ENCODE data around the gene NCSTN. TPM values are rescaled to one million over a fixed set of nuclear protein-coding genes. Genes with fewer than 3 reads are reported as not detected.
A peak's percentile ranks its signal among the peaks of the same experiment; 100 is the strongest.

Gene NCSTN
- total RNA-seq, 2 experiments from 2014 or later: 44.8 to 55.5 TPM

DNA sequence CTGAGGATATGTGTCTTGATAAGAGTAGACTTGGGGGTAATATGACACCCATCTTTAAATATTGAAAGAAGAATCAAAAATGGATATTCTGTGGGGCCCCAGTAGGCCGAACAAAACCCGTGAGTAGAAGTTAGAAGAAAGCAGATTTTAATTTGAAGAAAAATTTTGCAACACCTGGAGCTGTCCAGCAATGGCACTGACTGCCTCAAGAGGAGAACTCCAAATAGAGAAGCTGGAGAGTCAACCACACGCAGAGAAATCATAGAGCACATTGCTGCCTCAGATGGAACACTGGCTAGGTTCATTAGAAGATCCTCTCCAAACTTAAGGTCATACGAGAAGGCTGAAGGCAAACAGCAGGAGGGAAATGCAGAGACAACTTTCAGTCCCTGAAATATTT lies 30.5 kb downstream of the NCSTN start:
- Histone ChIP-seq H3K9me2 (ENCODE audit: insufficient read depth, low read length) (no peaks in the 10 kb centered on the region), H3K4me3 (ENCODE audit: low read depth, low read length, poor library complexity, severe bottlenecking) (no peak overlapping the region), H3K79me2 (ENCODE audit: insufficient read depth, low read depth, low read length) (no peaks in the 10 kb centered on the region), H3K36me3 (ENCODE audit: insufficient read depth, low read length) (no peaks in the 10 kb centered on the region), H3K4me1 (ENCODE audit: insufficient read depth, low read length, poor library complexity, severe bottlenecking) (peaks cover 21% of the 10 kb centered on the region), H4K20me1 (ENCODE audit: insufficient read depth, low read length) (no peaks in the 10 kb centered on the region), H3K4me2 (ENCODE audit: low read length) (no peak overlapping the region), H3K9me3 (ENCODE audit: low read length) (no peaks in the 10 kb centered on the region), H3K27ac (ENCODE audit: low read depth, low read length, poor library complexity, severe bottlenecking) (no peak overlapping the region), H2AFZ (ENCODE audit: low read length) (no peak overlapping the region)
- intact Hi-C loops (cut with micrococcal nuclease; ENCODE audit: unreplicated experiment): no loop called here
- CTCF ChIA-PET (ENCODE audit: unreplicated experiment): no interaction called here
- no TSS peak for BruUV-seq (replicated peaks)
- DNase-seq (ENCODE audit: low spot score): no peak
- POLR2A ChIA-PET: no interaction called here
- TF ChIP-seq EZH2phosphoT487 (IDR thresholded peaks at IDR 0.05; ENCODE audit: borderline replicate concordance, low read depth, low read length): no peak
- TF ChIP-seq, protein P1, sequence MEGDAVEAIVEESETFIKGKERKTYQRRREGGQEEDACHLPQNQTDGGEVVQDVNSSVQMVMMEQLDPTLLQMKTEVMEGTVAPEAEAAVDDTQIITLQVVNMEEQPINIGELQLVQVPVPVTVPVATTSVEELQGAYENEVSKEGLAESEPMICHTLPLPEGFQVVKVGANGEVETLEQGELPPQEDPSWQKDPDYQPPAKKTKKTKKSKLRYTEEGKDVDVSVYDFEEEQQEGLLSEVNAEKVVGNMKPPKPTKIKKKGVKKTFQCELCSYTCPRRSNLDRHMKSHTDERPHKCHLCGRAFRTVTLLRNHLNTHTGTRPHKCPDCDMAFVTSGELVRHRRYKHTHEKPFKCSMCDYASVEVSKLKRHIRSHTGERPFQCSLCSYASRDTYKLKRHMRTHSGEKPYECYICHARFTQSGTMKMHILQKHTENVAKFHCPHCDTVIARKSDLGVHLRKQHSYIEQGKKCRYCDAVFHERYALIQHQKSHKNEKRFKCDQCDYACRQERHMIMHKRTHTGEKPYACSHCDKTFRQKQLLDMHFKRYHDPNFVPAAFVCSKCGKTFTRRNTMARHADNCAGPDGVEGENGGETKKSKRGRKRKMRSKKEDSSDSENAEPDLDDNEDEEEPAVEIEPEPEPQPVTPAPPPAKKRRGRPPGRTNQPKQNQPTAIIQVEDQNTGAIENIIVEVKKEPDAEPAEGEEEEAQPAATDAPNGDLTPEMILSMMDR (conservative IDR thresholded peaks at IDR 0.05; ENCODE audit: low read length): no peak

DNA sequence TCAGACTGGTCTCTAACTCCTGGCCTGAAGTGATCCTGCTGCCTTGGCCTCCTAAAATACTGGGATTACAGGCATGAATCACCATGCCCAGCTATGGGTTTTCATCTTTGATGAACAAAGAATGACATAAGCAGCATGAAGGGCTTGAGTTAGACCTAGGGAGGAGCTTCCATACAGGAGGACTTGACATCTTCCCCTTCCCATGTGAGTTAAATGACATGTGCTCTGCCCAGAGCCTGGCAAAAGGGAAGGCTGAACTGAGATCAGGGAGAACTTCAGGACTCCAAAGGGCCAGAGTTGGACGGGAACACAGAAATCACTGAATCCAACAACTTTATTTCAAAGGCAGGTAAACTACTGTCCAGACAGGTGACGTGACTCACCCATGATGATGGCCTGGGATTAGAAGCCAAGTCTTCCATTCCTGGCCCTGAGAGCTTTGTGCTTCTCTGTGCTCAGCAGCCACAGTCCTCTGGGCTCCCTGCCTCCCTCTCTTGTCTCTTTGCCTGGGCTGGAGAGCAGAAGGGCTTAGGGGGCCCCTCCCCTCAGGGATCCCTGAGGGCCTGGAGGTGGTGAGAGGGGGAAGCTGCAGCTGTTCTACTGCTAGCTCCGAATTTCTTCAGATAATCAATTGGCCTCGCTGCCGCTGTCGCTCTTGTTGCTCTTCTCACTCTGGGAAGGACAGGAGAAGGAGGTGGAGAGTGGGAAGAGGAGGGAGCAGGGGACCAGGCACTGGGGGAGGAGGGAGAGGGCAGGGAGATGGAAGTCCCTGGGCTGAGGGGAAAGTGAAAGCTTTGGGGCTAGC lies 31.3 kb downstream of the NCSTN start:
- H3K4me1 ChIP-seq (ENCODE audit: insufficient read depth, low read length, poor library complexity, severe bottlenecking): peaks cover 21% of the 10 kb centered on the region
- no peaks in the 10 kb centered on the region for H4K20me1 ChIP-seq (ENCODE audit: insufficient read depth, low read length)
- peak; percentile 16 for DNase-seq (ENCODE audit: low spot score)
- no peak overlapping the region for H3K4me3 ChIP-seq (ENCODE audit: low read depth, low read length, poor library complexity, severe bottlenecking)
- intact Hi-C loops (cut with micrococcal nuclease; ENCODE audit: unreplicated experiment): no loop called here
- H3K79me2 ChIP-seq (ENCODE audit: insufficient read depth, low read depth, low read length): no peaks in the 10 kb centered on the region
- H3K9me2 ChIP-seq (ENCODE audit: insufficient read depth, low read length): no peaks in the 10 kb centered on the region
- no TSS peak for BruUV-seq (replicated peaks)
- POLR2A ChIA-PET: no interaction called here
- CTCF ChIA-PET (ENCODE audit: unreplicated experiment): interaction anchor here (0.6 kb wide), 1 partner anchor 9 kb away, joined by 4 read pairs; no protein-coding TSS in a partner anchor
- TF ChIP-seq, protein P1 (conservative IDR thresholded peaks at IDR 0.05; ENCODE audit: low read length): no peak
- TF ChIP-seq EZH2phosphoT487 (IDR thresholded peaks at IDR 0.05; ENCODE audit: borderline replicate concordance, low read depth, low read length): no peak
- no peak overlapping the region for H3K4me2 ChIP-seq (ENCODE audit: low read length)
- H3K36me3 ChIP-seq (ENCODE audit: insufficient read depth, low read length): no peaks in the 10 kb centered on the region
- H3K27ac ChIP-seq (ENCODE audit: low read depth, low read length, poor library complexity, severe bottlenecking): no peak overlapping the region
- no peaks in the 10 kb centered on the region for H3K9me3 ChIP-seq (ENCODE audit: low read length)
- no peak overlapping the region for H2AFZ ChIP-seq (ENCODE audit: low read length)
